ENCODE results near the gene DCC. TPM values are rescaled to one million over a fixed set of nuclear protein-coding genes. Genes with fewer than 3 reads are reported as not detected.

The DCC gene
- total RNA-seq, 1 experiment from 2014 or later: 0.72 TPM

- no peaks in the 10 kb centered on the region for H3K36me3 Mint-ChIP-seq
- no peak overlapping the region for H3K4me3 Mint-ChIP-seq
- DNase-seq (ENCODE audit: low spot score): no peak
- POLR2A ChIA-PET: no interaction called here
- no peak overlapping the region for H3K27ac Mint-ChIP-seq
- H3K4me1 Mint-ChIP-seq: no peaks in the 10 kb centered on the region
- CTCF ChIA-PET: no interaction called here
- H3K27me3 Mint-ChIP-seq (ENCODE audit: low read depth): no peaks in the 10 kb centered on the region
- peaks cover 3% of the 10 kb centered on the region; the same call in 1 of the 2 replicates for H3K9me3 Mint-ChIP-seq
- TF ChIP-seq IRF1 (CRISPR knock-in tag; IDR thresholded peaks at IDR 0.05): no peak
- TF ChIP-seq NFYB (CRISPR knock-in tag; conservative IDR thresholded peaks at IDR 0.05; ENCODE audit: low read depth): no peak
- no peak for TF ChIP-seq TP53 (CRISPR knock-in tag; IDR thresholded peaks at IDR 0.05)
- no peak for TF ChIP-seq ZNF532 (CRISPR knock-in tag; IDR thresholded peaks at IDR 0.05; ENCODE audit: borderline replicate concordance)
- TF ChIP-seq ATF2 (CRISPR knock-in tag; IDR thresholded peaks at IDR 0.05; ENCODE audit: borderline replicate concordance, low read depth): no peak
- no peak for TF ChIP-seq TCF7 (CRISPR knock-in tag; IDR thresholded peaks at IDR 0.05; ENCODE audit: low read depth)
- no peak for TF ChIP-seq ZNF512 (CRISPR knock-in tag; IDR thresholded peaks at IDR 0.05; ENCODE audit: borderline replicate concordance)
- TF ChIP-seq USF1 (CRISPR knock-in tag; IDR thresholded peaks at IDR 0.05): no peak
- TF ChIP-seq SMAD4 (CRISPR knock-in tag; IDR thresholded peaks at IDR 0.05): no peak
- no peak for ATAC-seq
These were observed 268.0 kb downstream of the DCC start for GRCh38 chr18:52607985-52608384.

GRCh38 chr18:52610451-52611115 is 270.6 kb downstream of the DCC start:
- ChIA-PET POLR2A (no interaction called here), CTCF (no interaction called here)
- Mint-ChIP-seq H3K4me1 (peaks cover 4% of the 10 kb centered on the region; the same call in 1 of the 2 replicates), H3K4me3 (no peak overlapping the region), H3K27me3 (ENCODE audit: low read depth) (no peaks in the 10 kb centered on the region), H3K36me3 (no peaks in the 10 kb centered on the region), H3K27ac (no peak overlapping the region), H3K9me3 (no peaks in the 10 kb centered on the region)
- DNase-seq (ENCODE audit: low spot score) (no peak), ATAC-seq (no peak)
- TF ChIP-seq CBFB (CRISPR knock-in tag; IDR thresholded peaks at IDR 0.05; ENCODE audit: low read depth) (no peak), ZNF121 (CRISPR knock-in tag; IDR thresholded peaks at IDR 0.05) (no peak), ESRRA (CRISPR knock-in tag; IDR thresholded peaks at IDR 0.05; ENCODE audit: borderline replicate concordance) (no peak), NFATC4 (CRISPR knock-in tag; IDR thresholded peaks at IDR 0.05) (no peak), SMAD3 (CRISPR knock-in tag; IDR thresholded peaks at IDR 0.05; ENCODE audit: borderline replicate concordance) (no peak), MAX (CRISPR knock-in tag; IDR thresholded peaks at IDR 0.05) (no peak), GTF2I (CRISPR knock-in tag; conservative IDR thresholded peaks at IDR 0.05) (no peak), ZNF281 (CRISPR knock-in tag; IDR thresholded peaks at IDR 0.05) (no peak), ERG (CRISPR knock-in tag; IDR thresholded peaks at IDR 0.05) (no peak), ZNF671 (CRISPR knock-in tag; IDR thresholded peaks at IDR 0.05) (no peak), SMAD4 (CRISPR knock-in tag; IDR thresholded peaks at IDR 0.05) (no peak), ZNF232 (CRISPR knock-in tag; IDR thresholded peaks at IDR 0.05) (no peak)
